GM19035 (cell line): Measurements from ENCODE around the gene DPP6.
"Not testable (repeated sequence)": the region's sequence is repeated elsewhere in the genome, so short reads cannot be mapped to it uniquely, and the experiment has no call there.

Experiments used
- ATAC-seq: cut with Tn5 transposase; IDR thresholded peaks from one replicate; pipeline ENCODE4 v1.9.1; 2021; ENCODE audit not compliant: unreplicated experiment

Gene DPP6

DNA sequence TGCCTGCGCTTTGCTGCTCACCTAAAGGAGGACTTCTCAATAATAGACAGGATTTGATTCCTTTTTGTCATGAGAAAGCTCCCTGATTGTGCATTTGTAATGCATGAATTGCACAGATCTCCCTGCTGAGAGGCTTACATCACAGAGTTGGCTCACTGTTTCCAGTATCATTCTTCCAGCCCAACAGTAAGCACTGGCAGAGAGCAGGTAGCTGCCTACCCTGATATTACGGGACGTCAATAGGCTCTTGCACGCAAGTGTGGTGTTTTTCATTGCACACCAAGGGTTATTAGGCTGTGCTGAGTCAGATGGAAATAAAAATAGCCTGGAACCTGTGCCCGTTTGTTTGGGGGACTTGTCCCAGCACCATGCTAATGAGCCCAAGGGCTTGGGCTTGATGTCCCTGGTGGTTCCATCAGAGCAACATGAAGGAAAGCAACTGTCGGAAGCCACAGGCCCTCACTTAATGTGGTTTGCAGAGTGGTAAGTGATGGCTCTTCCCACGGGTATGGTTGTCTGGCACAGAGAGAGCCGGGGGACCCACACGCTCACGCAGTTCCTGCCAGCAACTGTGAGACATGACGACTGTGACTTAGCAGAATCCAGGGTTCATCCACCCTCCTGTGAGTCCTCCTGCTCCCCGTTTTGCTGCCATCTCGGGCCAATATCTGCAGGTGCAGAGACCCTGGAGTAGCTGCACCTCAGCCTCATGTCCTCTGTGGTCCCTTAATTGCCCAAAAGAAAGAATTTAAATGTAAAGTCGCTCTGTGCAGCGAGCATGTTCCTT lies 20.4 kb downstream of the DPP6 start:
- ATAC-seq: not testable (repeated sequence)

DNA sequence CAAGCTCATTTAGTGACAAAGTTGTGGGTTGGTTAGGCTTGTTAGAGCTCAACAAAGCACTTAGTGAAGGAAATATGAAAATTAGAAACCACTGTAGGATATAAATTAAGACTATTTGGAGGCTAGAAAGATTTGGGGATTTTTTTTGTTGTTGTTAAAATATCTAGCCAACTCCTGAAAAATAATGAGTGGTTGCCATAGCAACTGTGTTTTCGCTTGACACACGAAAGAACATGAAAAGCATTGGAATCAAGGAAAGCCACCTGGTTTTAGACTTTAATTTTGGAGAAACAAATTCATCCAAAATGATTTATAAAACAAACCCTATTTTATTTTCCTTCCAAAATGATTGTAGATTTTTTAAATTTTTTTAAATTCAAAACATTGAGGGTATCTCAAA lies 26.3 kb downstream of the DPP6 start:
- ATAC-seq: not testable (repeated sequence)

- ATAC-seq: not testable (repeated sequence)
Measured at GRCh38 chr7:154080249-154080648, 28.1 kb downstream of the DPP6 start.

DNA sequence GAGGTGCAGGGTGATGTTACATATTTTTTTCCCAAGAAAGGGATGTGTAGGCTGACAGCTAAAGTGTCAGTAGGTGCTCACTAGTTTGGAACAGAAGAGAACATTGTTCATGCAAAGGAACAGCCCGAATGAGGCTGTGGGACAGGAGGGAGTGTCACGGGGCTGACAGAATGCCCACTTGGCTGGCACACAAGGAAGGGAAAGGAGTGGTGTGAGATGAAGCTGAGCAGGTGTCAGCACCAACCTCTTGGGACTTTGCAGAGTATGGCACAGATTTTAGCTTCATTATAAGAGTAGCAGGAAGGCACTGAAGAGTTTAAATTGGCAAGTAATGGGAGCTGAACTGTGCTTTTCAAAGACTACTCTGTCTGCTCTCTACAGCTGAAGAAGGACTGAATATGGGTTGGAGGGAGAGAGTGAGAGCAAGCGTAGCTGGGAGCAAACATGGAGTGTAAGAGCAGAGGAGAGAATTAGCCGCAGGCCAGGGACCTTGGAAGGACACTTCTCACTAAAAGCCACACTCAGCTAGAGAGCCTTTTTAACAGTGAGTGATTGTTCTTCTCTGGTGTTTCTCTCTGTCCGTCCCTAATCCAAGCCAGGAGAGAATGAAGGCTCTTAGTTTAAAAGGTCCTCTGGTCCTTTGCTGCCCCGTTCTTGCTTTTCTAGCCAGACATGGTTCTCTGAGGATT lies 35.0 kb downstream of the DPP6 start:
- ATAC-seq: not testable (repeated sequence)

DNA sequence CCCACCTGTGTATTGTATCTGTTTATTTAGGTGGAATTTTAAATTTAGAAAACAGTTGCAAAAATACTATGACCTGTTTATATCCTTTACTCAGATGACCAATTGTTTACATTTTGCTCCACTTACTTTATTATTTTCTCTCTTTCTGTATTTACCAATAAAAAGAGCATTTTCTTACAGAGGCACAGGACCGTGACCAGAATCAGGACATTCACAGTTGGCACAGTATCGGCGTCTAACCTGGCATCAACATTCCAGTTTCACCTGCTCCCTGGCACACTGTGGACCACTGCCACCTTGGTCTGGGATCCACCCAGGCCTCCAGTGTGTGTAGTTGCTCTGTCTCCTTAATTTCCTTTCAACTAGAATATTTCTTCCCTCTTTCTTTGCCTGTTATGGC lies 39.9 kb downstream of the DPP6 start:
- ATAC-seq: not testable (repeated sequence)

DNA sequence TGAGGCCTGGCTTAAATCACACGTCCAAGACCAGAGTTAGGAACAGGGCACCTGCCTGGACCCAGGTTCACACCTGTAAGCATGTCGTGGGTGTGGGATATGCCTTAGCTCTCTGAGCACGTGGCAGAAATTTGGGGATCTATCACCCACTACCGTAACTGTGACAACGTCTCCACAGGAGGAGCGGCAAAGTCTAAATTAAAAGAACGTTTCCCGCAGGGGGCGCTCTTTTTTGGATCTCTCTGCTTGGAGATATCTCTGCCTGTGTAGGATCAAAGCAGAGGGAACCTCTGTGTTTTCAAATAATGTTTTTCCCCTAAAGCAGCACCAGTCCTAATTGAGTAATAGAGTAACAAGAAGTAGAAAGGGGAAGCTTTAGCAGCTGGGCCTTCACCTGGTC lies 43.0 kb downstream of the DPP6 start:
- ATAC-seq: not testable (repeated sequence)

DNA sequence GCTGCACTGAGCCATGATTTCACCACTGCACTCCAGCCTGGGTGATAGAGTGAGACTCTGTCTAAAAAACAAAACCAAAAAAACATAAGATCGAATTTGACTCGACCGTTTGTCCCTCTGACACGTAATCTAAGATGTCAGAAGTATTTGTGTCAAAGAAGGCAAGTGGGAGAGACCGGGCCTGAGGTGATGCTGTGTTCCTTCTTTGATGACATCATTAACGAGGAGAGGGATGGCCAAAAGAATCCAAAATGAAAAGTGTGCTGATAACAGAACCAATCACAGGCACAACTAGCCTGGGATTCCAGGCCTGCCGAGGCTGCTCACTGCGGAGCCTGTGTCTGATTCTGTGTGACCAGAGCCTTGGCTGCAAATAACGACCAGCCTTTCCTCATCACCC lies 52.9 kb downstream of the DPP6 start:
- not testable (repeated sequence) for ATAC-seq

DNA sequence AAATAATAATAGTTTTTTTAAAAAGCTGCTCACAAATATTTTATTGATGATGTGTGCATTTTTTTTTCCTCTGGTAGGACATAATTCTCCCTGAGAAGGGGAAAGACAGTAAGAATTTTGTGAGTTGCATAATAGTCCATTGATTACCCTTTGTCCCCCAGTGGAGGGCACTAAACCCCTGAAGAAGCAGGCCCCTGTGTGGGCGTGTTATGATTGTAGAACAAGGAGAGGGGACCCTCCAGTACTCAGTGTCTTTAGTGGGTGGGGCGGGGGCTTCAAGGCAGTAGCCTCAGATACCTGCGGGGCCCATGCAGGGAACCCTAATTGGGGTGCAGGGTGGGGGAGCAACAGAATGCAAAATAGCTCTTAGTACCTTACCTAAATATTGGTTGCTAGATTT lies 57.4 kb downstream of the DPP6 start:
- ATAC-seq: not testable (repeated sequence)

DNA sequence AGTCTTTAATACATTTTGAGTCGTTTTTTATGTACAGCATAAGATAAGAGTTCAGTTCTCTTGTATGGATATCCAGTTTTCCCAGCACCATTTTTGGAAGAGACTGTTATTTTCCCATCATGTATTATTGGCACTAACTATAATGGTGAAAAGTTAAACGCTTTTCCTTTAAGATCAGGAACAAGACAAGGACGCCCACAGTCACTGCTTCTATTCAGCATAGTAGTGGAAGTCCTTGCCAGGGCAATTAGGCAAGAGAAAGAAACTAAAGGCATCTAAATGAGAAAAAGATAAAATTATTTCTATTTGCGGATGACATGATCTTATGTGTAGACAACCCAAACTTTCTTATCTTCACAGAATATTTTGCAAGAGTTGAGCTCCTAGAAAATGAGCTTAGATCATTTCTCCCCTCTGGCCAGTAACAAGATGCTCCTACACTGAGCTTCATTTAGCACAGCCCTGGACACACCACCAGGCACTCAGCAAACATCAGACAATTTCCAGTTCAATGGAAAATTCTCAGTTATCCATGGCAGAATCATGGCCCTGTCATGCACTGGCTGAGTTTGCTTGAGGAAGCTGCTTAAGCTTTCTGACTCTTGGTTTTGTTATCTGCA lies 61.6 kb downstream of the DPP6 start:
- ATAC-seq: not testable (repeated sequence)

- ATAC-seq: not testable (repeated sequence)
Measured at GRCh38 chr7:154117411-154118390, 65.5 kb downstream of the DPP6 start.

GRCh38 chr7:154120825-154121224 lies 68.6 kb downstream of the DPP6 start:
- ATAC-seq: not testable (repeated sequence)

DNA sequence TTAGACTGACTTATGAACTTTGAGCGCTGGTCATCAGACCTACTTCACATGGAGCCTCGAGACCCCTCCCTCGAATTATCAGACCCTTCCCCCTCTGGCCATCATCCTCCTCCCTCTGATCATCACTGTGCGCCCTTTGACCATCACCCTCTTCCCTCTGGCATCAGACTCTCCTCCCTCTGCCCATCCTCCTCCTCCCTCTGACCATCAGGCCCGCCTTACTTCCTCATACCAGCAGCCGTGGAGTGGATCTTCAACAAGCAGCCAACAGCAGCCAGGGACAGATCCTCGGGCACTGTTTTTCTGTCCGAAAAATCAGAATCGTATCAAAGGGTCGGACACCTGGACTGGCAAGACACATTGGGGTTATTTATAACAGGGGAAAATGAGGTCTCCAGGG lies 70.5 kb downstream of the DPP6 start:
- not testable (repeated sequence) for ATAC-seq

GRCh38 chr7:154123397-154123796 lies 71.2 kb downstream of the DPP6 start:
- ATAC-seq: not testable (repeated sequence)

DNA sequence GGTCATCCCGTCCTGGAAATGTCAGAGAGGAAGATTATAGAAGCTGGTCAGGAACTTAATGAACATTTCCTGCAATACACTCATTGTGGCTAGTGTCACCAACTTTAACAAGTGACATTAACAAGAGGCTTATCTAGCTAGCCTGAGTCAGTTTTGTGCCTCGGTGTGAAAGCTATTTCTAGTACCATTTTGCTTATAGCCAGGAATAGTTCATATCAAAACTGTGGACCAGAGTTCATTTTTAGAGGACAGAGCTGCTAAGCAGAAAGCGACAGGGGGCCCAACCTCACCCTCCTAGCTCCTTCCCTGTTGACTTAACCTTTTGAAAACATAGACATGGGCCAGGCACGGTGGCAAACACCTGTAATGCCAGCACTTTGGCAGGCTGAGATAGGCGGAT lies 76.9 kb downstream of the DPP6 start:
- not testable (repeated sequence) for ATAC-seq

GRCh38 chr7:154132617-154133016 lies 80.4 kb downstream of the DPP6 start:
- ATAC-seq: not testable (repeated sequence)

- not testable (repeated sequence) for ATAC-seq
Measured at GRCh38 chr7:154133703-154134277, 81.6 kb downstream of the DPP6 start.

- ATAC-seq: not testable (repeated sequence)
Measured at GRCh38 chr7:154134698-154135097, 82.5 kb downstream of the DPP6 start.

DNA sequence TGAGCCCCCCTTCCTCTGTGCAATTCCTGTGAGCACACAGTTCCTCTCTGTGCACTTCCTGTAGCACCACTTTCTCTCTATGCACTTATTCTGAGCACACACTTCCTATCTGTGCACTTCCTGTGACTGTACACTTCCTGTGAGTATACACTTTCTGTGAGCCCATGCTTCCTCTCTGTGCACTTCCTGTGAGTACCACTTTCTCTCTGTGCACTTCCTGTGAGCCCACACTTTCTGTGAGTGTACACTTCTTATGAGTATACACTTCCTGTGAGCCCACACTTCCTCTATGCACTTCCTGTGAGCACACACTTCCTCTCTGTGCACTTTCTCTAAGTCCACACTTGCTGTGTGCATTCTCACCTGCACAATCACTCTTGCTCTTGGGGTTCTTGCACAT lies 83.4 kb downstream of the DPP6 start:
- not testable (repeated sequence) for ATAC-seq

DNA sequence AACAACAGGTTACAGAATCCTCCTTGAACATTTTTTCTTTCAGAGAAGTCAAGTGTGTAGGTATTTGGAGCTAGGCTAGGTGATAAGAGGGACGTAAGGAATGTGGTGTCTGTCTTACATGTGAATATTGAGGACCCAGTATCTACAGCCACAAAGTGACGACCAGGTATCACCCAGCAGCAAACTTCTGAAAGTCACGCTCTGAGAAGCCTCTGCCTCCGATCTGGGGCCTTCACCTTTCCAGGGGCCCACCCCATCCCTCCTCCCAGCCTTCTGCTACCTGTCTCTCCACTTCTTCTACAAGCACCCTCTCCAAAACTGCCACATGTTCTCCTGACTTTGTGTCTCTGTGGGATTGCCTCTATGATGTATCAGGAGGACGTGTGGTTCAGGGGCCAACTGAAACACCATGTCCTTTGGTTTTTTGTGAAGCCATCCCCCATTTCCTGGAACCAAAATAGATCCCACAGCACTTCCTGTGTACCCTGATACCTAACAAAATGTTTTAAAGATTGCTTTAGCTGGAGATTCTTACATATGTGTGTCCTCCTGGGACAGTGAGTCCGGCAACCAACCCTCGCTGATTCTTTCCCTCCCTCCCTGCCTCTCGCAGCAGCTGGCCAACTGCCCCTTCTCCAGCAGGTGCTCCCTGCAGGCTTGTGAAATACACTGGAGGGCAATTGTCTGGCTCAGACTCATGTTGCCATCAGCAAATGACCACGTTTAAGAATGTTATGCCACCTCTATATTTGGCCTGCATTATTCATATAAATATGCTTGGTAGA lies 93.9 kb downstream of the DPP6 start:
- not testable (repeated sequence) for ATAC-seq

DNA sequence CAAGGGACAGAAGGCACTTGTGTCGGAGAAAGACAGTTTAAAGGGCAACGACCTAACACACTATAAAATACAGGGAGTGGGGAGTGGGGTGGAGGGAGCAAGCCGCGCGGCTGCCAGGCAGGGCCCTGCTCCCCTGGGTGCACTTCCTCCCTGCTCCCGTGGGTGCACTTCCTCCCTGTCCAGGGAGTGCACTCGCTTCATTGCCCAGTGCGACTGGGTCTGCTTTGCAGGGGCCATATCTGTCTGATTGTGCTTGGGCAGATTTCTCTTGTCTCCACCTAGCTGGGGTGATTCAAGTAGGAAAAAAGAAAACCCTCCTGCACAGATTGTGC lies 94.5 kb downstream of the DPP6 start:
- ATAC-seq: not testable (repeated sequence)
